ENCODE data around the gene RBMS3. TPM values are rescaled to one million over a fixed set of nuclear protein-coding genes. Genes with fewer than 3 reads are reported as not detected.

Gene RBMS3
- total and polyA plus RNA-seq, 2 experiments from 2014 or later: 3.2 to 7.4 TPM

DNA sequence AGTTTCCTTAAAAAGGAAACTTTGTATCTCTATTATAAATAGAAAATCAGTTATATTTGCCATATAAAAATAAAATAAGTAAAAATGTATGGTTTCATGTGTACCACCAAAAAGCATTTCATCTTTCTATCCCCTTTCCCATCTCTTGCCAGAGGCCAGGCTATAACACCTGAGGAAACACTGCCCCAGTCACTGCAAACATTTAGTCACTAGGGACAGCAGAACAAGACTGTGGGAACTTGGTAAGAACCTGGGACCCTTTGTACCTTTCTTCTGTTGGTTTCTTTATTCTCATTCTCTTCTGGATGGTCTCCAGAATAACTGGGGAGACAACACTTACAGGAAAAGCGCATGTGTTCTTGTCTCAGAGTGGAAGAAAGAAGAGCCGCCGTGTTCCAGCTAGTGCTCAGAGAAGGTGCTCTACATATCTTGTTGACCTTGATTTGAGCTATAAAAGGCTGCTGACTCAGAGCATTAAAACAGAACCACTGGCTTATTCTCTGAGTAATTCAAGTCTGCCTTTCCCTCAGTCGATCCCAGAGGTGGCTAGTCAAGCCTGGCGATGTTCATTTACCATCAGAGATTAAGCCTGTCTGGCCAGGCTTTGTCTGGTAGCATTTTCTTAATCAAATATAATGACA, 361.6 kb downstream of the RBMS3 start (continued):
- TF ChIP-seq ZNF331 (CRISPR knock-in tag; IDR thresholded peaks at IDR 0.05; ENCODE audit: low read depth) (no peak), POLR2AphosphoS5 (IDR thresholded peaks at IDR 0.05; ENCODE audit: low read depth) (no peak), STAT1 (IDR thresholded peaks at IDR 0.05; ENCODE audit: unreplicated experiment) (no peak)
- TF ChIP-seq, protein P1, sequence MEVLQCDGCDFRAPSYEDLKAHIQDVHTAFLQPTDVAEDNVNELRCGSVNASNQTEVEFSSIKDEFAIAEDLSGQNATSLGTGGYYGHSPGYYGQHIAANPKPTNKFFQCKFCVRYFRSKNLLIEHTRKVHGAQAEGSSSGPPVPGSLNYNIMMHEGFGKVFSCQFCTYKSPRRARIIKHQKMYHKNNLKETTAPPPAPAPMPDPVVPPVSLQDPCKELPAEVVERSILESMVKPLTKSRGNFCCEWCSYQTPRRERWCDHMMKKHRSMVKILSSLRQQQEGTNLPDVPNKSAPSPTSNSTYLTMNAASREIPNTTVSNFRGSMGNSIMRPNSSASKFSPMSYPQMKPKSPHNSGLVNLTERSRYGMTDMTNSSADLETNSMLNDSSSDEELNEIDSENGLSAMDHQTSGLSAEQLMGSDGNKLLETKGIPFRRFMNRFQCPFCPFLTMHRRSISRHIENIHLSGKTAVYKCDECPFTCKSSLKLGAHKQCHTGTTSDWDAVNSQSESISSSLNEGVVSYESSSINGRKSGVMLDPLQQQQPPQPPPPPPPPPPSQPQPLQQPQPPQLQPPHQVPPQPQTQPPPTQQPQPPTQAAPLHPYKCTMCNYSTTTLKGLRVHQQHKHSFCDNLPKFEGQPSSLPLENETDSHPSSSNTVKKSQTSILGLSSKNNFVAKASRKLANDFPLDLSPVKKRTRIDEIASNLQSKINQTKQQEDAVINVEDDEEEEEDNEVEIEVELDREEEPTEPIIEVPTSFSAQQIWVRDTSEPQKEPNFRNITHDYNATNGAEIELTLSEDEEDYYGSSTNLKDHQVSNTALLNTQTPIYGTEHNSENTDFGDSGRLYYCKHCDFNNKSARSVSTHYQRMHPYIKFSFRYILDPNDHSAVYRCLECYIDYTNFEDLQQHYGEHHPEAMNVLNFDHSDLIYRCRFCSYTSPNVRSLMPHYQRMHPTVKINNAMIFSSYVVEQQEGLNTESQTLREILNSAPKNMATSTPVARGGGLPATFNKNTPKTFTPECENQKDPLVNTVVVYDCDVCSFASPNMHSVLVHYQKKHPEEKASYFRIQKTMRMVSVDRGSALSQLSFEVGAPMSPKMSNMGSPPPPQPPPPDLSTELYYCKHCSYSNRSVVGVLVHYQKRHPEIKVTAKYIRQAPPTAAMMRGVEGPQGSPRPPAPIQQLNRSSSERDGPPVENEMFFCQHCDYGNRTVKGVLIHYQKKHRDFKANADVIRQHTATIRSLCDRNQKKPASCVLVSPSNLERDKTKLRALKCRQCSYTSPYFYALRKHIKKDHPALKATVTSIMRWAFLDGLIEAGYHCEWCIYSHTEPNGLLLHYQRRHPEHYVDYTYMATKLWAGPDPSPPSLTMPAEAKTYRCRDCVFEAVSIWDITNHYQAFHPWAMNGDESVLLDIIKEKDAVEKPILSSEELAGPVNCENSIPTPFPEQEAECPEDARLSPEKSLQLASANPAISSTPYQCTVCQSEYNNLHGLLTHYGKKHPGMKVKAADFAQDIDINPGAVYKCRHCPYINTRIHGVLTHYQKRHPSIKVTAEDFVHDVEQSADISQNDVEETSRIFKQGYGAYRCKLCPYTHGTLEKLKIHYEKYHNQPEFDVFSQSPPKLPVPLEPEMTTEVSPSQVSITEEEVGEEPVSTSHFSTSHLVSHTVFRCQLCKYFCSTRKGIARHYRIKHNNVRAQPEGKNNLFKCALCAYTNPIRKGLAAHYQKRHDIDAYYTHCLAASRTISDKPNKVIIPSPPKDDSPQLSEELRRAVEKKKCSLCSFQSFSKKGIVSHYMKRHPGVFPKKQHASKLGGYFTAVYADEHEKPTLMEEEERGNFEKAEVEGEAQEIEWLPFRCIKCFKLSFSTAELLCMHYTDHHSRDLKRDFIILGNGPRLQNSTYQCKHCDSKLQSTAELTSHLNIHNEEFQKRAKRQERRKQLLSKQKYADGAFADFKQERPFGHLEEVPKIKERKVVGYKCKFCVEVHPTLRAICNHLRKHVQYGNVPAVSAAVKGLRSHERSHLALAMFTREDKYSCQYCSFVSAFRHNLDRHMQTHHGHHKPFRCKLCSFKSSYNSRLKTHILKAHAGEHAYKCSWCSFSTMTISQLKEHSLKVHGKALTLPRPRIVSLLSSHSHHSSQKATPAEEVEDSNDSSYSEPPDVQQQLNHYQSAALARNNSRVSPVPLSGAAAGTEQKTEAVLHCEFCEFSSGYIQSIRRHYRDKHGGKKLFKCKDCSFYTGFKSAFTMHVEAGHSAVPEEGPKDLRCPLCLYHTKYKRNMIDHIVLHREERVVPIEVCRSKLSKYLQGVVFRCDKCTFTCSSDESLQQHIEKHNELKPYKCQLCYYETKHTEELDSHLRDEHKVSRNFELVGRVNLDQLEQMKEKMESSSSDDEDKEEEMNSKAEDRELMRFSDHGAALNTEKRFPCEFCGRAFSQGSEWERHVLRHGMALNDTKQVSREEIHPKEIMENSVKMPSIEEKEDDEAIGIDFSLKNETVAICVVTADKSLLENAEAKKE (CRISPR knock-in tag; IDR thresholded peaks at IDR 0.05): no peak

GRCh38 chr3:29643034-29643425, 362.2 kb downstream of the RBMS3 start:
- no peak for DNase-seq (ENCODE audit: low spot score)
- H3K9me3 Mint-ChIP-seq: no peaks in the 10 kb centered on the region
- no peak overlapping the region for H3K27ac Mint-ChIP-seq
- TF ChIP-seq STAT1 (IDR thresholded peaks at IDR 0.05; ENCODE audit: unreplicated experiment) (no peak), REST (IDR thresholded peaks at IDR 0.05; ENCODE audit: unreplicated experiment) (no peak), EZH2 (IDR thresholded peaks at IDR 0.05; ENCODE audit: low read depth, unreplicated experiment) (no peak), JUNB (IDR thresholded peaks at IDR 0.05; ENCODE audit: unreplicated experiment) (no peak)
- TF ChIP-seq, protein P2, sequence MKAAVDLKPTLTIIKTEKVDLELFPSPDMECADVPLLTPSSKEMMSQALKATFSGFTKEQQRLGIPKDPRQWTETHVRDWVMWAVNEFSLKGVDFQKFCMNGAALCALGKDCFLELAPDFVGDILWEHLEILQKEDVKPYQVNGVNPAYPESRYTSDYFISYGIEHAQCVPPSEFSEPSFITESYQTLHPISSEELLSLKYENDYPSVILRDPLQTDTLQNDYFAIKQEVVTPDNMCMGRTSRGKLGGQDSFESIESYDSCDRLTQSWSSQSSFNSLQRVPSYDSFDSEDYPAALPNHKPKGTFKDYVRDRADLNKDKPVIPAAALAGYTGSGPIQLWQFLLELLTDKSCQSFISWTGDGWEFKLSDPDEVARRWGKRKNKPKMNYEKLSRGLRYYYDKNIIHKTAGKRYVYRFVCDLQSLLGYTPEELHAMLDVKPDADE (IDR thresholded peaks at IDR 0.05): no peak
- ATAC-seq: no peak
- H3K4me1 Mint-ChIP-seq: peaks cover 29% of the 10 kb centered on the region
- Histone ChIP-seq H3K79me2 (replicated peaks; ENCODE audit: insufficient read depth) (no peaks in the 10 kb centered on the region), H3K9me2 (ENCODE audit: insufficient read depth) (no peaks in the 10 kb centered on the region), H3F3A (replicated peaks; ENCODE audit: low read depth) (no peaks in the 10 kb centered on the region), H3K36me3 (ENCODE audit: insufficient read depth) (no peaks in the 10 kb centered on the region), H4K20me1 (replicated peaks; ENCODE audit: insufficient read depth) (no peaks in the 10 kb centered on the region), H2AFZ (0 out of 2 replicates have a peak overlapping the region, but pooled peaks have one; percentile 3), H3K4me2 (no peak overlapping the region), H3K4me1 (ENCODE audit: insufficient read depth) (peaks cover 14% of the 10 kb centered on the region; the same call in 1 of the 2 replicates), H3K27me3 (ENCODE audit: insufficient read depth) (no peaks in the 10 kb centered on the region), H3K4me3 (no peak overlapping the region), H3K27ac (ENCODE audit: low read depth) (no peak overlapping the region)
- H3K36me3 Mint-ChIP-seq (ENCODE audit: low read depth): no peaks in the 10 kb centered on the region
- no peak overlapping the region for H3K4me3 Mint-ChIP-seq
- no peaks in the 10 kb centered on the region for H3K27me3 Mint-ChIP-seq (ENCODE audit: insufficient read depth, low read depth, poor library complexity)
